Liver (tissue), 9 donors: Measurements from ENCODE around the gene FAM131B. TPM values are rescaled to one million over a fixed set of nuclear protein-coding genes. Genes with fewer than 3 reads are reported as not detected.
A peak's percentile ranks its signal among the peaks of the same experiment; 100 is the strongest.

Source experiments
- DNase-seq: peaks from one replicate; pipeline ENCODE4 v3.0.0-alpha.2; 2017; ENCODE audit warnings: low spot score
- H3K27ac ChIP-seq, 2 donors: one replicate each; pipeline ENCODE4 v1.7.0; 2013; ENCODE audit warnings: inconsistent platforms in 2 of 2, low read length in 2 of 2, control low read depth in 1 of 2, low read depth in 1 of 2, mild to moderate bottlenecking in 1 of 2
- H3K27me3 ChIP-seq, 4 donors: one replicate each; pipeline versions ENCODE4 v1.6.1 to v1.7.0; 2013; ENCODE audit warnings: low read length in 3 of 4, inconsistent platforms in 1 of 4, mild to moderate bottlenecking in 1 of 4, moderate library complexity in 1 of 4; ENCODE audit not compliant: control insufficient read depth in 4 of 4, insufficient read depth in 4 of 4
- H3K36me3 ChIP-seq, 4 donors: one replicate each; pipeline versions ENCODE4 v1.6.1 to v1.7.0; 2013; ENCODE audit warnings: low read length in 3 of 4, mild to moderate bottlenecking in 3 of 4, low read depth in 1 of 4, moderate library complexity in 1 of 4; ENCODE audit not compliant: control insufficient read depth in 4 of 4, insufficient read depth in 3 of 4
- H3K4me1 ChIP-seq, 4 donors: one replicate each; pipeline versions ENCODE4 v1.6.1 to v1.7.0; 2013; ENCODE audit warnings: low read length in 3 of 4, mild to moderate bottlenecking in 3 of 4, moderate library complexity in 1 of 4; ENCODE audit not compliant: control insufficient read depth in 4 of 4, insufficient read depth in 4 of 4
- H3K4me3 ChIP-seq, 3 donors: one replicate each; pipeline versions ENCODE4 v1.6.1 to v1.7.0; 2013; ENCODE audit warnings: low read length in 3 of 3, control low read depth in 1 of 3, low read depth in 1 of 3, mild to moderate bottlenecking in 1 of 3
- H3K9ac ChIP-seq, 2 donors: one replicate each; pipeline ENCODE4 v1.7.0; 2013; ENCODE audit warnings: low read length in 2 of 2, mild to moderate bottlenecking in 2 of 2, moderate library complexity in 2 of 2, control low read depth in 1 of 2, low read depth in 1 of 2
- H3K9me3 ChIP-seq, 4 donors: one replicate each; pipeline versions ENCODE4 v1.6.1 to v1.7.0; 2013; ENCODE audit warnings: low read length in 3 of 4; ENCODE audit not compliant: control insufficient read depth in 4 of 4
- EGR1 ChIP-seq, 2 donors: IDR thresholded peaks; 2 replicates each; pipeline ENCODE4 v1.6.1; 2016 to 2018; ENCODE audit warnings: antibody characterized with exemption in 2 of 2, low read depth in 2 of 2
- FOXA2 ChIP-seq: IDR thresholded peaks from 2 replicates; pipeline ENCODE4 v1.6.1; 2016; ENCODE audit warnings: antibody characterized with exemption
- GABPA ChIP-seq, 2 donors: IDR thresholded peaks in 1 of 2; conservative IDR thresholded peaks in 1 of 2; 2 replicates each; pipeline ENCODE4 v1.6.1; 2016; ENCODE audit warnings: antibody characterized with exemption in 2 of 2, mild to moderate bottlenecking in 1 of 2, moderate library complexity in 1 of 2
- HNF4A ChIP-seq, 2 donors: conservative IDR thresholded peaks; 2 replicates each; pipeline ENCODE4 v1.6.1; 2016; ENCODE audit warnings: antibody characterized with exemption in 2 of 2, mild to moderate bottlenecking in 2 of 2
- HNF4G ChIP-seq: IDR thresholded peaks from 2 replicates; pipeline ENCODE4 v1.6.1; 2016; ENCODE audit warnings: antibody characterized with exemption
- JUND ChIP-seq, 2 donors: IDR thresholded peaks; 2 replicates each; pipeline ENCODE4 v1.6.1; 2016; ENCODE audit warnings: antibody characterized with exemption in 2 of 2
- NR2F2 ChIP-seq: IDR thresholded peaks from 2 replicates; pipeline ENCODE4 v1.6.1; 2016; ENCODE audit warnings: antibody characterized with exemption
- RAD21 ChIP-seq, 2 donors: IDR thresholded peaks; 2 replicates each; pipeline ENCODE4 v1.6.1; 2016; ENCODE audit warnings: antibody characterized with exemption in 2 of 2, mild to moderate bottlenecking in 2 of 2
- RXRA ChIP-seq, 2 donors: IDR thresholded peaks; 2 replicates each; pipeline ENCODE4 v1.6.1; 2017 to 2018; ENCODE audit warnings: antibody characterized with exemption in 2 of 2, mild to moderate bottlenecking in 1 of 2
- SP1 ChIP-seq: IDR thresholded peaks from 2 replicates; pipeline ENCODE4 v1.6.1; 2018; ENCODE audit warnings: antibody characterized with exemption, mild to moderate bottlenecking
- TAF1 ChIP-seq: conservative IDR thresholded peaks from 2 replicates; pipeline ENCODE4 v1.6.1; 2016; ENCODE audit warnings: antibody characterized with exemption, mild to moderate bottlenecking
- YY1 ChIP-seq: IDR thresholded peaks from 2 replicates; pipeline ENCODE4 v1.6.1; 2016; ENCODE audit warnings: antibody characterized with exemption, mild to moderate bottlenecking
- WGBS: extraction: QIAGEN DNeasy Blood & Tissue Kit; methylation state at CpG from one replicate; pipeline ENCODE4 v1.1.7; 2013; 5-methylcytosine and 5-hydroxymethylcytosine counted together
- polyA plus RNA-seq, 2 donors: library from polyadenylated mRNA; stranded (reverse) in 1 of 2; unstranded in 1 of 2; fragments of 200-250 nt in 1 of 2; fragments of >200 nt in 1 of 2; fragmentation: Nextera tagmentation in 1 of 2; extraction: Ambion mirVana in 1 of 2; gene quantifications; one replicate each; pipeline versions ENCODE4 v1.2.1 to v1.2.3, GENCODE V29; 2013 to 2015
- total RNA-seq, 2 donors: library from RNA; depleted of rRNA; stranded (reverse); fragments of >200 nt; gene quantifications; one replicate each; pipeline ENCODE4 v1.2.3, GENCODE V29; 2014
- TF ChIP-seq, protein P1 (sequence below): IDR thresholded peaks from 2 replicates; pipeline ENCODE4 v1.6.1; 2016; ENCODE audit warnings: antibody characterized with exemption
- TF ChIP-seq, protein P2 (sequence below): IDR thresholded peaks from 2 replicates; pipeline ENCODE4 v1.6.1; 2016; ENCODE audit warnings: antibody characterized with exemption
- donor health status: healthy.
- donor health status: healthy.
- donor health status: healthy.
- donor health status: healthy.
- donor health status: healthy.

Gene FAM131B
- total and polyA plus RNA-seq, 4 donors, result 0.06 to 0.14 (median 0.08) TPM; not detected in 1

- TF ChIP-seq, protein P1, sequence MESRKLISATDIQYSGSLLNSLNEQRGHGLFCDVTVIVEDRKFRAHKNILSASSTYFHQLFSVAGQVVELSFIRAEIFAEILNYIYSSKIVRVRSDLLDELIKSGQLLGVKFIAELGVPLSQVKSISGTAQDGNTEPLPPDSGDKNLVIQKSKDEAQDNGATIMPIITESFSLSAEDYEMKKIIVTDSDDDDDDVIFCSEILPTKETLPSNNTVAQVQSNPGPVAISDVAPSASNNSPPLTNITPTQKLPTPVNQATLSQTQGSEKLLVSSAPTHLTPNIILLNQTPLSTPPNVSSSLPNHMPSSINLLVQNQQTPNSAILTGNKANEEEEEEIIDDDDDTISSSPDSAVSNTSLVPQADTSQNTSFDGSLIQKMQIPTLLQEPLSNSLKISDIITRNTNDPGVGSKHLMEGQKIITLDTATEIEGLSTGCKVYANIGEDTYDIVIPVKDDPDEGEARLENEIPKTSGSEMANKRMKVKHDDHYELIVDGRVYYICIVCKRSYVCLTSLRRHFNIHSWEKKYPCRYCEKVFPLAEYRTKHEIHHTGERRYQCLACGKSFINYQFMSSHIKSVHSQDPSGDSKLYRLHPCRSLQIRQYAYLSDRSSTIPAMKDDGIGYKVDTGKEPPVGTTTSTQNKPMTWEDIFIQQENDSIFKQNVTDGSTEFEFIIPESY, result no peak
- TF ChIP-seq GABPA (IDR thresholded peaks at IDR 0.05 in 1 of 2, conservative IDR thresholded peaks at IDR 0.05 in 1 of 2) (no peak), HNF4A (conservative IDR thresholded peaks at IDR 0.05) (no peak), JUND (IDR thresholded peaks at IDR 0.05) (no peak), HNF4G (no peak)
Measured at GRCh38 chr7:143380260-143380645, 17.7 kb upstream of the FAM131B start (continued).

GRCh38 chr7:143379611-143380259, 17.2 kb upstream of the FAM131B start:
- peak overlapping the region; percentile 96 to 98 for H3K27ac ChIP-seq
- WGBS, result 27% methylated on average over 15 of the region's 15 CpGs
- no peaks in the 10 kb centered on the region for H3K36me3 ChIP-seq
- H3K9me3 ChIP-seq, result no peaks in the 10 kb centered on the region
- TF ChIP-seq YY1 (no peak), RAD21 (IDR thresholded peaks at IDR 0.05) (no peak), FOXA2 (no peak), RXRA (IDR thresholded peaks at IDR 0.05) (no peak), JUND (IDR thresholded peaks at IDR 0.05) (no peak), GABPA (IDR thresholded peaks at IDR 0.05 in 1 of 2, conservative IDR thresholded peaks at IDR 0.05 in 1 of 2) (no peak), HNF4A (conservative IDR thresholded peaks at IDR 0.05) (no peak), SP1 (peak; percentile 32)
- TF ChIP-seq, protein P1, result no peak
- no peaks in the 10 kb centered on the region for H3K27me3 ChIP-seq
- no peak for DNase-seq
- peak overlapping the region in 2 of 3 donors; percentile 21 to 92 for H3K4me3 ChIP-seq
- H3K9ac ChIP-seq, result peak overlapping the region in 1 of 2 donors; percentile 74
- H3K4me1 ChIP-seq, result peaks cover 18 to 42% (median 30%) of the 10 kb centered on the region in 4 donors

DNA sequence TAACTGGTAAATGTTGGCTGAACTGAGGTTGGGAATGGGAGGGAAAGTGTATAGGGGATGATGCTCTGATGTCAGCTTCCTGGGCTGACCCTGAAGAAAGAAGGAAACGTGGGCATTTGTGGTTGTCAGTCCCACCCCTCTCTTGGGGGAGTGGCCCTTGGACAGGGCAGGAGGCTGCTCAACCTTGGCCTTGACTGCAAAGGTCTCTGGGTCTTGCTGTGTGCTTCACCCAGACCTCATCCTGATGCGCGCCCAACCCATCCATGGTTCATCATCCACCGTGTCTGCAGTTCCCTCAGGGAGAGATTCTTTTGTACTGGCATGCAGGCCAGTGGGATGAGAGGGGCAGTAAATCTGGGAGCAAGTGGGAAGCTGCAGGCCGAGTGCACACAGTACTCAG, 13.9 kb upstream of the FAM131B start:
- H3K9ac ChIP-seq, result no peak overlapping the region
- H3K4me1 ChIP-seq, result peaks cover 3 to 11% (median 7%) of the 10 kb centered on the region in 4 donors
- WGBS, result 87% methylated on average over 5 of the region's 5 CpGs
- H3K27me3 ChIP-seq, result no peaks in the 10 kb centered on the region
- H3K9me3 ChIP-seq, result no peaks in the 10 kb centered on the region
- DNase-seq, result no peak
- TF ChIP-seq EGR1 (IDR thresholded peaks at IDR 0.05; ENCODE audit: low read depth in 2 of 2), result no peak
- no peak for TF ChIP-seq GABPA (IDR thresholded peaks at IDR 0.05 in 1 of 2, conservative IDR thresholded peaks at IDR 0.05 in 1 of 2)
- TF ChIP-seq NR2F2, result no peak
- TF ChIP-seq JUND (IDR thresholded peaks at IDR 0.05), result no peak
- TF ChIP-seq HNF4A (conservative IDR thresholded peaks at IDR 0.05), result no peak
- no peak for TF ChIP-seq TAF1
- TF ChIP-seq SP1, result no peak
- TF ChIP-seq RXRA (IDR thresholded peaks at IDR 0.05), result no peak
- no peak for TF ChIP-seq HNF4G
- TF ChIP-seq YY1, result no peak
- TF ChIP-seq, protein P2, sequence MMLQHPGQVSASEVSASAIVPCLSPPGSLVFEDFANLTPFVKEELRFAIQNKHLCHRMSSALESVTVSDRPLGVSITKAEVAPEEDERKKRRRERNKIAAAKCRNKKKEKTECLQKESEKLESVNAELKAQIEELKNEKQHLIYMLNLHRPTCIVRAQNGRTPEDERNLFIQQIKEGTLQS, result no peak
- no peak overlapping the region for H3K4me3 ChIP-seq
- no peaks in the 10 kb centered on the region for H3K36me3 ChIP-seq
- H3K27ac ChIP-seq, result no peak overlapping the region
